Measurements from ENCODE around the gene DNAL4. TPM values are rescaled to one million over a fixed set of nuclear protein-coding genes. Genes with fewer than 3 reads are reported as not detected.

DNAL4 gene
- total RNA-seq, 1 donor from 2014 or later, result 18.0 TPM

DNA sequence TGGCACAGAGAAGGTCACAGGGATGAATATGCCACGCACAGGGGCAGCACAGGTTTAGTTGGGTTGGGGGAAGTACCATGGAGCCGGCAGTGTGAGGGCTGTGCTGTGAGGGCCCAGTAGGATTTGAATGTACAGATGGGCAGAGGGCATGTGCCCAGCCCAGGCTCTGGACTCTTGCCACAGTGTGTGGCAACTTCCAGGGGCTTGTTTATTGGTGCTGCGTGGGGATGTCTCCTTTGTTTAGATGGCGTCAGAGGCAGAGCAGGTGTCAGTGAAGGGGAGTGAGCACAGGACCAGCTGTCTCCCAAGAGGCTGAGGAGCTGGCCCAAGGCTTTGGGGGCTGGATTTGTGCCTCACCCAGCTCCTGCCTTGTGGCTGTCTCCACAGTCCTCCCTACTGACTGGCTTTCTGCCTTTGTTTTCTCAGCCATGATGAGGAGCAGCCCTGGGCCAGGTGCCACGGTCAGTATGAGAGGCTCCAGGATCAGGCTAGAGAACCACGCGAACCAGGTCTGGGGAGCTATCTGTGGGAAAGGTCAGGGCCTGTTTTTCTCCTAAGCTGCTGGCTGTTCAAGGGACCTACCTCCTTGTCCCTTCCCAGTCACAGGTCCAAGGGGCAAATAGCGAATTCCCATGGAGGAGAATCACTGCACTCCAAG lies 60.1 kb downstream of the DNAL4 start:
- Histone ChIP-seq H3K27me3 (no peaks in the 10 kb centered on the region), H3K27ac (peak overlapping the region; percentile 69 to 83), H3K4me1 (peaks cover 20 to 22% of the 10 kb centered on the region in 2 donors), H3K9me3 (no peaks in the 10 kb centered on the region), H3K4me3 (no peak overlapping the region), H3K36me3 (peaks cover 67 to 82% of the 10 kb centered on the region in 2 donors)
- TF ChIP-seq, protein P1, sequence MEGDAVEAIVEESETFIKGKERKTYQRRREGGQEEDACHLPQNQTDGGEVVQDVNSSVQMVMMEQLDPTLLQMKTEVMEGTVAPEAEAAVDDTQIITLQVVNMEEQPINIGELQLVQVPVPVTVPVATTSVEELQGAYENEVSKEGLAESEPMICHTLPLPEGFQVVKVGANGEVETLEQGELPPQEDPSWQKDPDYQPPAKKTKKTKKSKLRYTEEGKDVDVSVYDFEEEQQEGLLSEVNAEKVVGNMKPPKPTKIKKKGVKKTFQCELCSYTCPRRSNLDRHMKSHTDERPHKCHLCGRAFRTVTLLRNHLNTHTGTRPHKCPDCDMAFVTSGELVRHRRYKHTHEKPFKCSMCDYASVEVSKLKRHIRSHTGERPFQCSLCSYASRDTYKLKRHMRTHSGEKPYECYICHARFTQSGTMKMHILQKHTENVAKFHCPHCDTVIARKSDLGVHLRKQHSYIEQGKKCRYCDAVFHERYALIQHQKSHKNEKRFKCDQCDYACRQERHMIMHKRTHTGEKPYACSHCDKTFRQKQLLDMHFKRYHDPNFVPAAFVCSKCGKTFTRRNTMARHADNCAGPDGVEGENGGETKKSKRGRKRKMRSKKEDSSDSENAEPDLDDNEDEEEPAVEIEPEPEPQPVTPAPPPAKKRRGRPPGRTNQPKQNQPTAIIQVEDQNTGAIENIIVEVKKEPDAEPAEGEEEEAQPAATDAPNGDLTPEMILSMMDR (IDR thresholded peaks at IDR 0.05), result no peak
- intact Hi-C loops (cut with DNase I), result no loop called here
- DNase-seq (ENCODE audit: low spot score in 2 of 2), result no peak

DNA sequence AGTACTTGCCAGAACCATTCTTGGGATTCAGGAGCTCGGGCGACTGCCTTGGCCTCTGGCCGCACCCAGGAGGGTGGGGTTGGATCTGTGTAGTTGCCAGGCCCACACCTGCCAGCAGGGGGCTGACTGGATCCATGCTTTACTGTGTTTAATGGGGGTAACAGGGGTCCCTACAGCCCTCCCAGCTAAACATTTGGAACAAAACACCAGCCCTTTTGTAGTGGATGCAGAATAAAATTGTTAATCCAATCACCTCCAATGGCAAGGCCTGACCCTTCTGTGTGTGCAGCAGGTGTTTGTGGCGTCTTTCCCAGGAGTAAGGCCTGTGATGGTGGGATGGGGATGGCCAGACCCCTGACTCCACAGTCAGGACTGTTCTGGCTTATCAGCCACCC lies 60.6 kb downstream of the DNAL4 start:
- no peak for DNase-seq (ENCODE audit: low spot score in 2 of 2)
- H3K27ac ChIP-seq, result peak overlapping the region; percentile 69 to 83
- TF ChIP-seq, protein P1 (IDR thresholded peaks at IDR 0.05), result peak; percentile 51 to 60 (median 53)
- no peak overlapping the region for H3K4me3 ChIP-seq
- H3K27me3 ChIP-seq, result no peaks in the 10 kb centered on the region
- no peaks in the 10 kb centered on the region for H3K9me3 ChIP-seq
- intact Hi-C loops (cut with DNase I), result no loop called here
- peaks cover 20 to 22% of the 10 kb centered on the region in 2 donors for H3K4me1 ChIP-seq
- peaks cover 67 to 82% of the 10 kb centered on the region in 2 donors for H3K36me3 ChIP-seq

DNA sequence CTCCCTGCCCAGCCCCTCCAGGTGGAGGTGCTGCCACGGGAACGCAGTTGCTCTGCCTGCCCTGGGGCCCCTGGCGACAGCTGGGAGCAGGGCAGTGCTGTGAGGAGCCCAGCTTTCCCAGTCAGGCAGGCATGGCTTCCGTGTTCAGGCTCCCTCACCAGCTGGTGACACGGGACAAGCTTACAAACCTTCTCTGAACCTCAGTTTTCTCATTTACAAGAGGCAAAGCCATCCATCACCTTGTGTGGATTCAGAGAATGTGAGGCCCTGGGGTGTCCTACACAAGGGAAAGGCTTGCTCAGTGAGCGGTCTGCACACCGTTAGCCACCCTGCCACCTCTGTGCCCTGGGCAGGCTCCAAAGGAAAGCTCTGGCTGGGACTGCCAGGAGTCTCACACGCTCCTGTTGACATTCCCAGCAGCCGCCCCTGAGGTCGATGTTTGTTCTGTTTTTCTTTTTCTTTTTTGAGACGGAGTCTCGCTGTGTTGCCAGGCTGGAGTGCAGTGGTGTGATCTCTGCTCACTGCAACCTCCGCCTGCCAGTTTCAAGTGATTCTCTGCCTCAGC lies 61.6 kb downstream of the DNAL4 start:
- no peaks in the 10 kb centered on the region for H3K9me3 ChIP-seq
- intact Hi-C loops (cut with DNase I), result no loop called here
- peaks cover 67 to 82% of the 10 kb centered on the region in 2 donors for H3K36me3 ChIP-seq
- peak overlapping the region in 1 of 2 donors; percentile 11 for H3K4me3 ChIP-seq
- TF ChIP-seq, protein P1 (IDR thresholded peaks at IDR 0.05), result no peak
- no peak for DNase-seq (ENCODE audit: low spot score in 2 of 2)
- peaks cover 20 to 22% of the 10 kb centered on the region in 2 donors for H3K4me1 ChIP-seq
- no peaks in the 10 kb centered on the region for H3K27me3 ChIP-seq
- H3K27ac ChIP-seq, result peak overlapping the region; percentile 69 to 83

DNA sequence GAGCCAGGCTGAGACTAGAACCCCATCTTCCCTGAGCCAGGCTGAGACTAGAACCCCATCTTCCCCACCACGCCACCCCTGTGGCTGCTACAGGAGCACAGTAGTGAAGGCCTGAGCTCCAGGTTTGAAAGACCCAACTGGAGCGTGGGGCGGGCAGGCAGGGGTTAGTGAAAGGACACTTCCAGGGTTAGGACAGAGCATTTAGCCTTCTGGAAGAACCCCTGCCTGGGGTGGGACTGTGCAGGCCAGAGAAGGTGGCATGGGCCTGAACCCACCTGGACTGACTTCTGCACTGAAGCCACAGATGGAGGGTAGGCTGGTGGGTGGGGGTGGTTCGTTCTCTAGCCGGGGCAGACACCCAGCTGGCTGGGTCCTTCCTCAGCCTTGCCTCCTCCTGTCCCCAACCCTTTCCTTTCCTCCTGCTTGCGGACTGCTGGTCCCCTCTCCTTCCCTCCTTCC lies 62.2 kb downstream of the DNAL4 start:
- peak overlapping the region; percentile 69 to 83 for H3K27ac ChIP-seq
- TF ChIP-seq, protein P1 (IDR thresholded peaks at IDR 0.05), result no peak
- no peak for DNase-seq (ENCODE audit: low spot score in 2 of 2)

DNA sequence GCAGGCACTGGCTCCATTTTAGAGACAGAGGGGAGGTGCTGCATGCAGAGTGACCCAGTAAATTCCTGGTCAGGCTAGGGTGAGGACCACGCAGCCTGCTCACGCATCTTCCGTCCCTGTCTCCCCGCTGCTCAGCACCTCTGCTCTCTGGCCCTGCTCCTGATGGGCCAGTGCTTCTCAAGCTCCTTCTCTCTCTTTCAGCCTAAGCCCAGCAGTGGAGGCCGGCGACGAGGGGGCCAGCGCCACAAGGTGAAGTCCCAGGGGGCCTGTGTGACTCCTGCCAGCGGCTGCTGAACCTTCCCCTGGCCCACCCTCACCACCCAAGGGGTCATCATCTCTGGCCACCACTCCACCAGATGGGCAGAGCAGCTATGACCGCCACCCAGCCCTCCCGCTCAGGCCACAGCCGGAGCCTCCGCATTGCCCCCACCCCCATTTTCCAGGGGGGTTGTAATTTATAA lies 63.5 kb downstream of the DNAL4 start:
- Histone ChIP-seq H3K36me3 (peaks cover 67 to 82% of the 10 kb centered on the region in 2 donors), H3K27me3 (no peaks in the 10 kb centered on the region), H3K27ac (peak overlapping the region in 1 of 2 donors; percentile 69), H3K9me3 (no peaks in the 10 kb centered on the region), H3K4me1 (peaks cover 20 to 22% of the 10 kb centered on the region in 2 donors), H3K4me3 (no peak overlapping the region)
- TF ChIP-seq, protein P1 (IDR thresholded peaks at IDR 0.05), result no peak
- intact Hi-C loops (cut with DNase I), result no loop called here
- no peak for DNase-seq (ENCODE audit: low spot score in 2 of 2)

More for the DNA sequence above, 62.2 kb downstream of the DNAL4 start:
- Histone ChIP-seq H3K36me3 (peaks cover 67 to 82% of the 10 kb centered on the region in 2 donors), H3K4me1 (peaks cover 20 to 22% of the 10 kb centered on the region in 2 donors), H3K27me3 (no peaks in the 10 kb centered on the region), H3K9me3 (no peaks in the 10 kb centered on the region), H3K4me3 (no peak overlapping the region)
- intact Hi-C loops (cut with DNase I), result no loop called here

Measured in ascending aorta (tissue), 2 donors.